ENCODE results near the gene PPAT.
"Not testable (repeated sequence)": the region's sequence is repeated elsewhere in the genome, so short reads cannot be mapped to it uniquely, and the experiment has no call there.

The PPAT gene

DNA sequence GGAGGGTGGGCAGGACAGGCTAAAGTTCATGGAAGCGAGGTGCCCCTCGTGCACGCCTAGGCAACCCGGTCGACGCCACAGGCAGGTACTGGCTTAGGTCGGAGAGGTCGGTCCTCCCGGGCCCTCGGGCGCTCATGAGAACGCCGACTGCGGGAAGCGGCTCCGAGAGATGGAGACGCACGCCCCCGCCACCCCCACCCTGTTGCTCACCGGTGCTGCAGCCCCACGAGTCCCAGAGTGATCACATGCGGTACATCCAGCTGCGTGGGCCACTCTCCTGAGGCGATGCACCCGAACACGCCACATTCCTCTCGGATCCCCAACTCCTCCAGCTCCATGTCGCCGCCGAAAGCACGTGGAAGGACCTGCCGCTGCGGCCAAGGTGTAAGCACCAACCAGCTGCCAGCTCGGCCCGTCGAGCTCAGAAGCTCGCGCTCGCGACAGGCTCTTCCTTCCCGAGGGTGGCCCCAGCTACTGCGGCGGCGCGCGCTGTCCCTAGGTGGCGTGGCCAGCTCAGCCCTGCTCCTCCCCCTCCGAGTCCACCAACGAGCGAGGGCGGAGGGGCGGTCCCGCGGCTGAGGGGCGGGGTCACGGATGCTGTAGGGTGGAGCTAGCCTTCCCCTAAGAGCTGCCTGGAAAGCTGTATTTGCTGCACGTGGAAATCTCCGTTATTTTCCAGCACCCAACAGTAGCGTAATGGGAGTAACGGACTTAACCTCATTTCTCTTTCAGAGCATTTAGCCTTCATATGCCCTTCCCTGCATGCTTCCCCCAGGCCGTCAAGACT, at the start of gene PPAT:
Gene PPAT (minus strand): TSS at position 476 of the 787 bp plus-strand sequence. CDS start 138 bp downstream, at position 338.
- DNase-seq: peak; percentile 94

DNA sequence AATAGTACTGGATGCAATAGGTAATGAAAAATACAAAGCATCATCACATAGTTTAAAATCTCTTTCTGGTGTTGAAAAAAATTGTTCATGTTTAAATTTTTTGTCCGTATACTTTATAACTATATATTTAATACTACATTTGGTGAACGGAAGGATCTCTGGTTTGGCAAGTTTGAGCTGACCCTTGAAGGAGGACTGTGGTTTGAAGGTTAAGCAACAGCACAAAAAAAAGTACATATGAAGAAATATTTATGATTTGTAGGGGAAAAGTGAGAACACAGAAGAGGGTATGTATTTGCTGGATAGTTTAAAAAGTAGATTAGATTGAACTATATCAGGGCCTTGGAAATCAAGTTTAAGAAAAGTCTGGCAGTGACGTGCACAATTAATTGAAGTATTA, 45.3 kb upstream of the PPAT start:
- no peak for DNase-seq

DNA sequence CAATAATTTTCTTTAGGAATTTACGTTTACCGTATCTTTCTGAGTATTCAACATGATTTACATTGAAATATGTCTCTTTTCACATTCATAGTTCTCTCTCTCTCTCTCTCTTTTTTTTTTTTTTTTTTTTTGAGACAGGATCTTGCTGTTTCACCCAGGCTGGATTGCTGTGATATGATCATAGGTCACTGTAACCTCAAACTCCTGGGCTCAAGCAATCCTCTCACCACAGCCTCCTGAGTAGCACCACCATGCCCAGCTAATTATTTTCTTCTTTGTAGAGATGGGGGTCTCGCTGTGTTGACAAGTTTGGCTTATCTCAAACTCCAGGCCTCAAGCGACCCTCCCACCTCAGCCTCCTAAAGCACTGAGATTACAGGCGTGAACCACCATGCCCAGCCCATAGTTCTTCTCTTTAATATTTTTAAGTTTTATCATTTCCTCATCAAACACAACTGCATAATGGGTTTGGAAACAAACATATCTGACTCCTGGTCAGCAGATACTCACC, 41.8 kb upstream of the PPAT start:
- DNase-seq: no peak

DNA sequence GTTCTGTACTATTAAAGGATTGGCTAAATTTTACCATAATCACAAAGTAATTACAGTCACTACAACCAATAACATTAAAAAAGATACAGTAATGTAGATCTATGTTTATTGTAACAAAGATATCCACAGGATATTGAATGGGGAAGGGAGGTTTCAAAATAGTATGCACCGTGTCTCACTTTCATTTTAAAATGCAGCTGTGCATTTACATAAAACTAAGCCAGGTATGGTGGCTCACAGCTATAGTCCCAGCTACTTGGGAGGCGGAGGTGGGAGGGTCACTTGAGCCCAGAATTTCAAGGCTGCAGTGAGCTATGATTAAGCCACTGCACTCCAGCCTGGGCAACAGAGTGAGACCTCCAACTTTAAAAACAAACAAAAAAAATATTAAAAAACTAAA, 40.5 kb upstream of the PPAT start:
- no peak for DNase-seq

DNA sequence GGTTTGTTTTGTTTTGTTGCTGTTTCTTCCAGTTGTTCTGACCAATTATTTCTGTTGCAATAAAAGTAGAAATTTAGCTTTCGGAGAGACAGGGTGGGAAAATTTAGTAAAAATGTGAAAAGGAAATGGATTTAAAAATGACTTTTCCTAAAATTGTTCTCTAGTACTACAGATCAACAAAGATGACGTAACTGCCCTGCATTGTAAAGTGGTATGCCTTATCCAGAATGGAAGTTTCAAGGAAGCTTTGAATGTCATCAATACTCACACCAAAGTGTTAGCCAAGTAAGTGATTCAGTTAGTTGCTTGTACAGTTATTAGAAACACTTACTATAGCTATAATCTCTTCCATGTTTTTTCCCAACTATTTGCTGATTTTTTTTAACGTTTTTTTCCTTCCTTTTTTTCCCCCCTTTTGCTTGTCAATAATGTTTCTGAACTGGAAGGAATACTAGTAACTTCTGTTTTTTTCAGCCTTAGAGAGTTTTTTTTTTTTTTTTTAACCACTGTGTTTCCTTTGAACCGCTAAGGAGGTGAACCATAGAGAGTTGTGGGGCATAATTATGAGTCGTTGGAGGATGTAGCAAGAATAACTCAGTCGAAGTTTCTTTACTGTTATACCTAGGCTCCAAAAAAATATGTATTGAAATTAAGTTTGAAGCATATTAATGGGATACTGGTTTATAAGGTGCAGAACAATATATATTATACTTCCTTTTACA, 34.2 kb upstream of the PPAT start:
- DNase-seq: no peak

DNA sequence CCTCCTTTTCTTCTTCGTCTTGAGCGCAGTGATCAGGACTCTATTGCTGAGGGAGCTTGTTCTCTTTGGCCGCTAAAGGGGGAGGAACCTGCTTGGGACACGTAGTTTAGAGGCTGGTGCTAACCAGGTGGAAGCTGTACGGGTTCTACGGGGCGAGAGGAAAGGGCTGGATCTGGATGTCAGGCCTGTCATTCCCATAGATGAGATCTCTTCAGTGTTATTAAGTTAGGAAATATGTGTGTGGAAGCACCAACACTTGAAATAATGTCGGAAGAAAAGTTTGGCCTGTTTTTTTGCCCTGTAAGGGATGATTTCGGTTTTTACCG, 32.6 kb upstream of the PPAT start:
- DNase-seq: no peak

DNA sequence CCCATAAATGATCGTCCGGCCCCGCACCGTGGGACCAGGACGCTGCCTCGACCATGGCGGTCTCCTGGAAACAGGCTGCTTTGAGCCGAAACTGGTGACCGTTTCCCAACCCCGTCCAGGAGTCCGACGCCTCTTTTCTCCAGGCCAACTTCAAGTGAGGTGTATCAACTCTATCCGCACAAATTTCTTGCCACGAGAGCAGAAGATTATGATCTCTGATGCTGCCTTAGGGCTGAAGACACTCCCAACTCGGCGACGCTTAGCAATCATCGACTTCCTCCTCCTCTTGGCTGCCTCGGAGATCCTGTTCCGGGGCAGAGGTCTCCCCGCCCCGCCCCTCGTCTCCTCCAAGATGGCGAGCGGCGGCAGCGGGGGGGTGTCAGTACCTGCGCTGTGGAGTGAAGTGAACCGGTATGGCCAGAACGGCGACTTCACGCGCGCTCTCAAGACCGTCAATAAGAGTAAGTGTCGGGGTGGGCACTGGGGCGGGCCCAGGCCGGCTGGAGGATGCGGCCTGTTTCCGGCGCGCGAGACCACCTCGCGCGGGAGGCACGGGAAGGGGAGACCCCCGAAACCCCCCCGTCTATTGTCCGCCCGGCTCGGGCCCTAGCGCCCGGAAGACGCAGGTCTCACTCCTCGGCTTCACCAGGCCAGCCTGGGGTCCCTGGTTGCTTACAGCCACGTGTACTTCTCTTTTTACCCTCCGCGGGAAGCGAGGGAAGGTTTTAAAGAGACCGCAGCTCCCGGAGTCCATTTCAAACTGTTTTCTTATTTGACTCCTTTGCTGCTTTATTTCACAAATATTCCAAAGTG, 32.1 kb upstream of the PPAT start, which contains the start of gene SRP72:
Gene SRP72 (plus strand): TSS at position 334 of the 813 bp plus-strand sequence. CDS start 19 bp downstream, at position 353.
- peak; percentile 84 for DNase-seq

DNA sequence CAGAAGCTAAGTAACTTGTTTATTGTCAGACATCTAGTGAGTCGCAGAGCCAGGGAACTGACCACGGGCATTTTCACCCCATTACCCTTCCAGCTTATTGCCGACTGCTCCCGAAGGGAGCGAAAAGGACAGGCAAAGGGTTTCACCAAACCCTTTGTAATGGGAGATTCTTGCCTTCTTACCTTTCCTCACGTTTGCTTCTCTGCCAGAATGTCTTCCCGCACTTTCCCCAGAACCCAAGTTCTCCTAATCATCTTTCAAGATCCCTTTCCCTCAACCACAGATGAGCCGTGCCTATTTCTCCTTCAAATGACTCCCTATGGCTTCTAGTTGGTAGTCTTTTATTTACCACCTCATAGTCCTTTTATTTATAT, 31.5 kb upstream of the PPAT start:
- DNase-seq: no peak

DNA sequence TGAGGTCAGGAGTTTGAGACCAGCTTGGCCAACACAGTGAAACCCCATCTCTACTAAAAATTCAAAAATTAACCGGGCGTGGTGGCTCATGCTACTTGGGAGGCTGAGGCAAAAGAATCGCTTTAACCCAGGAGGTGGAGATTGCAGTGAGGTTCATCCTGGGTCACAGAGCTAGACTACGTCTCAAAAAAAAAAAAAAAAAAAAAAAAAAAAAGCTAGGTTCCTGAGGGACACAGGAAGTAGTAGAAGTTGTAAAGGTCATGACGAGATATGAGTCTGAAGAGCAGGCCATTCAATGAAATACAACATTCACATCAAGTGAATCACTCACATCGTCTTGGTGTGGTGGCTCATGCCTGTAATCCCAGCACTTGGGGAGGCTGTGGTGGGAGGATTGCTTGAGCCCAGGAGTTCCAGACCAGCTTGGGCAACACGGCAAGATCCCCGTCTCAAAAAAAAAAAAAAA, 30.9 kb upstream of the PPAT start:
- DNase-seq: peak; percentile 8

DNA sequence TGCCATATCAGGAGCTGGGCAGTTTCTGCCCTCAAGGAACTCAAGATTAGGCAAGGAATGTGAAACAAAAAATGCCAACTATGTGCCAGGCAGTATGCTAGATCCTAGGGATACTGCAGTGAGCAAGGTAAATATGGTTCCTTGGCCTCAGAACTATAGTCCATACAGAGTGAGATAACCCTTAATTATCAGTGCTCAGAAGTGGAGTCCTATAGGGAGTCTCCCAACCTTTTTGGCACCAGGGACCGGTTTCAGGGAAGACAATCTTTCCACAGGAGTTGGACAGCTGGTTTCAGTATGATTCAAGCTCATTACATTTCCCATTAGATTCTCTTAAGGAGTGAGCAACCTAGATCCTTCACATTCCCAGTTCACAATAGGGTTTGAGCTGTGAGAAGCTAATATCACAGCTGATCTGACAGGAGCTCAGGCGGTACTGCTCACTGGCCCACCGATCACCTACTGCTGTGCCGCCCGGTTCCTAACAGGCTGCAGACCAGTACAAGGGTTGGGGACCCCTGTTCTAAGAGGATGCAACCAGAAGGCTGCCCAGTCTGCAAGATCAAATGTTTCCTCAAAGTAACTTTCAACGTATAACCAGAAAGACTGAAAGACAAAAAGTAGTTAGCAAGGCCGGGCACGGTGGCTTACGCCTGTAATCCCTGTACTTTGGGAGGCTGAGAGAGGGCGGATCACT, 30.3 kb upstream of the PPAT start:
- DNase-seq: no peak

DNA sequence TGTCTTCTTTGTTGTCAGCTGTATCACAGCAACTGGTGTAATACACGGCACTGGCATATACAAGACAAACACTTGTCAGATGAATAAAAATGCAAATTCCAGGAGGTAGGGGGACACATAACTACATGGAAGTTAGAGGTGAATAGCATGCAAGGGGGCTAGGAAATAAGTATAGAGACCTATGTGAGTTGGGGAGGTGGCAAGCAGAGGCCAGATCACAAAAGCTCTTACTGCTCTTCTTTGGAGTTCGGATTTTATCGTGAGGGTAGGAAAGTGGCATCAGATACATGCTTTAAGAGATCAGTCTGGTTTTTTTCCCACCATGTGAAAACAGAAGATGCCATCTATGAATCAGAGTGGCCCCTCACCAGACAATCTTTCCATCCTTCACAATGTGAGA, 29.2 kb upstream of the PPAT start:
- DNase-seq: no peak

DNA sequence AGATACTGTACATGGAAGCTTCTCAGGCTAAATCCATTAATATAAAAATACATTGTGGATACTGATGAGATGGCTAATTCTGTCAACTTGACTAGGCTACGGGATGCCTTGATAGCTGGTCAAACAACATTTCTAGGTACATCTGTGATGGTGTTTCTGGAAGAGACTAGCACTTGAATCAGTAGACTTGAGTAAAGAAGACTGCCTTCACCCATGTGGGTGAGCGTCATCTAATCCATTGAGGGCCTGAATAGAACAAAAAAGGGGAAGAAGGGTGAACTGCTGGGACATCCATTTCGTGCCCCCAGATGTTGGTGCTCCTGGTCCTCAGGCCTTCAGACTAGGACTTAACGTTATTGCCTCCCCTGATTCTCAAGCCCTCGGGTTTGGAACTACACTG, 28.3 kb upstream of the PPAT start:
- no peak for DNase-seq

DNA sequence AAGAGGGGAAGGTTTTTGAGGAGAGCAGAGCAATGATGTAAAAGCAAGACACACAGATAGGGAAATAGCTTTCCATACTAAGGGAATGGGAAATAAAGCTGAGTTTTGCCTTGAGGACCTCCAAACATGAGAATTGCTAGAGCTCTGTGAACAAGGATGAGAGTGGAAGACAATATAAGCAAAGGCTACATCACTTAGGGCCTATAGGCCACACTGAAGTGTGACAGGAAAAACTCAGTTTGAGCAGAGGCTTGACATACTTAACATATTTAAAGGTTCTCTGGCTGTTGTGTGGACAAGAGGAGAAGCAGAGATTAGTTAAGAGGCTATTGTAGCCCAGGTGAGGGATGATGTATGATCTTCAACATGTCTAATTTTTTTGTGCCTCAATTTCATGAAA, 26.7 kb upstream of the PPAT start:
- DNase-seq: no peak

DNA sequence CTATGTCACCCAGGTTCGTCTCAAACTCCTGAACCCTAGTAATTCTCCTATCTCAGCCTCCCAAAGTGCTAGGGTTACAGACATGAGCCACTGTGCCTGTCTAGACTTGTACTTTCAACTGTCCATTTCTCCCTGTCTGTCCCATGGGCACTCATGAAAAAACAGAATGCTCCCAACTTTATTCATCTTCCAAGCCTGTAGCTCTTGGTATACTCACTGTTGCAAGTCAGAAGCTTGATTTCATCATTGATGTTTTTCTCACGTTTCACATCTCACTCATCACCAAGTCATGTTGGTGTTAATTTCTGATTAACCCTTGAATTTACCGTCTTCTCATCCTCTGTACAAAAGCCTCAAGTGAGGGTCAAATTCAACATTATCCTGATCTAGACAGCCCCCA, 24.7 kb upstream of the PPAT start:
- no peak for DNase-seq

DNA sequence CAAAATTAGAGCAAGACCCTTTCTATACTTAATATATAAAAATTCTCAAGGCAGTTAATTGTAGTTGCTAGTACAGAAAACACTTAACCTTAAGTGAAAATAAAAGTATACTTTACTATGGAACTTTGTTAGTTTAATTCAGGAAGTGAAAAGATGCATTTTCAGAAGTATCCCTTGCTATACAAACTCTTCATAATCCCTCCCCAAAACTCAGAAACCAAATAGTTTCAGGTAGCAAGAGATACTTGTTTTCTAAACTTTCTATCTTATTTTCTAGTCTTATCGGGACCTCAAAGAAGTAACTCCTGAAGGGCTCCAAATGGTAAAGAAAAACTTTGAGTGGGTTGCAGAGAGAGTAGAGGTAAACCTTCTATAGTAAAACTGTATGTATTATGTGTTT, 14.9 kb upstream of the PPAT start:
- DNase-seq: no peak

DNA sequence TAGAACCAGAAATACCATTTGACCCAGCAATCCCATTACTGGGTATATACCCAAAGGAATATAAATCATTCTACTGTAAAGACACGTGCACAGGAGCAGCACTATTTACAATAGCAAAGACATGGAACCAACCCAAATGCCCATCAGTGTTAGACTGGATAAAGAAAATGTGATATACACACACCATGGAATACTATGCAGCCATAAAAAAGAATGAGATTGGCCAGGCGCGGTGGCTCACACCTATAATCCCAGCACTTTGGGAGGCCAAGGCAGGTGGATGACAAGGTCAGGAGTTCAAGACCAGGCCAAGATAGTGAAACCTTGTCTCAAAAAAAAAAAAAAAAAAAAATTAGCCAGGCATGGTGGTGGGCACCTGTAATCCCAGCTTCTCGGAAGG, 14.1 kb upstream of the PPAT start:
- not testable (repeated sequence) for DNase-seq

DNA sequence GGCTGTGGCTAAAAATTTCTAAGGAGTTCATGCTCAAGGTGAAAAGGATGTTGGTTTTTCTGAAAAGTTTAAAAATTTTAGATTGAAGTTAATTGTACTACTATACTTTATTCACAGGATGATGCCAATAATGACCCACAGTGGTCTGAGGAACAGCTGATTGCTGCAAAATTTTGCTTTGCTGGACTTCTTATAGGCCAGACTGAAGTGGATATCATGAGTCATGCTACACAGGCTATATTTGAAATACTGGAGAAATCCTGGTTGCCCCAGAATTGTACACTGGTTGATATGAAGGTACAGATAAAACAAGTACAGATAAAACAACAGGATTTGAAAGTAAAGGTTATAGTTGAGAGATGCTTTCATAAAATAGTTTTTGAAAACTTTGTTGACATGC, 12.9 kb upstream of the PPAT start:
- DNase-seq: no peak

DNA sequence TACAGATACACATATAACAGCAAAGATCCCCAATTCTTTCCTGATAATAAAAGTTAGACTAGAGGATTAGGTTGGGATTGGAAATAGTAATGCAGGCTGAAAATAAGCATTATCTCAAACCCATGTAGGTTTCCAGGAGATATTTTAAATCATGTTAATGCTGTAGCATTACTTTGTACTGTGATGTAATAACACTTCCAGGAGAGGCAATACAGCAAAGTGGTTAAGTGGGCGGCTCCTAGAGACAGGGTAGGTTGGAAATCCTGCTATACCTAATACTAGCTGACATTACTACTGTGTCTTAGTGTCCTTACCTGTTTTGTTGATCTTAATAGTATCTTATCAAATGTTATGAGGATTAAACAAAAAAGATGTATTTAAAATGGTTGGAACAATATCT, 10.3 kb upstream of the PPAT start:
- DNase-seq: no peak

DNA sequence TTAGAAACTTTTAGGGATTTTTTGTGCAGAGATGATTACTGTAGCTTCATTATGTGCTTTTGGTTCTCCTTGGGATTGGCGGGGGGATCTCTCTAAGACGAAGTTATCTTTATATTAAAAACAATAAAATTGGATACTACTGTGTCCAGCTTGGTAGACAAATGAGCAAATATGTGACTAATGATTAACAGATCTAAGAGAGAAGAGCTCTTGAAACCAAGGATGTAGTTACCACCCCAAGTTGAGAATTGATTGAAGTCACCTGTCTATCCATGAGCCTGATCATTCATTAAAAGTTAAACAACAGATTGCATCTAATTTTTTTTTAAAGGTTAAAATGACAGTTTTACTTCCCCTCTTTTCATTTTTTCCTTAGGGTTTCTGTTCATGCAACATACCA, 9.3 kb upstream of the PPAT start:
- DNase-seq: no peak

DNA sequence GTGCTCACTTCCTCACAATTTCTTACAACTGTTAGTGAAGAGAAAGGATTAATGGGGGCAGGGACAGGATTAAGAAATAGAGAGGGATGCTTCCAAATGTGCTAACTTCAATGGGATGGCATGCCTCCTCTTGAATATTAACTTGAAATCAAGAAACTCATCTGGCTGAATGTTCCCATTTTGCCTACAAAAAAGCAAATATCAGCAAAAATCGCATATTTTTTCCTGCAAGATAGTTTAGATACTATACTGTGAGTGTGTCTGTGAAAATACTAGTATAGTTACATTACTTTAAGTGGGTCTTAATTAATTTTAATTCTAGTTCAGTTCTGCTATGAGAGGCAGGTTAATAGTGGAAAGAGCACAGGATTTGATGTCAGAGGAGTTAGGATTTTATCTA, 5.6 kb upstream of the PPAT start:
- no peak for DNase-seq

DNA sequence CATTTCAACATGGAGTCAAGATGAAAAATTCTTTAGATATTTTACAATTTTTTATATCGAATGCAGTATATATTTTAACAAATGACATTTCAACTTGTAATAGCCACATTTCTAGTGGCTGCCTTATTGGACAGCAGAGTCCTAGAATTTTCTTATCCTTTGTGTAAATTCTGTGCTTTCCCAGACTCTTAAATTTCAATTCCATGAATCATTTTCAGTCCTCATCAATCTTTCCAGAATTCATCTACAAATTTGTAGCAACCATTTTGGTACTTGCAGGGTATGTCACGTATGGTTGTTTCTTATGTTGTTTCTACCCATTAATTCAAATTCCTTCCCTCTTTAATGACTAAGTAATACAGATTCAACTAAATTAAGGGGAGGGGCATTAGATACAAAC, 3.4 kb upstream of the PPAT start:
- no peak for DNase-seq

DNA sequence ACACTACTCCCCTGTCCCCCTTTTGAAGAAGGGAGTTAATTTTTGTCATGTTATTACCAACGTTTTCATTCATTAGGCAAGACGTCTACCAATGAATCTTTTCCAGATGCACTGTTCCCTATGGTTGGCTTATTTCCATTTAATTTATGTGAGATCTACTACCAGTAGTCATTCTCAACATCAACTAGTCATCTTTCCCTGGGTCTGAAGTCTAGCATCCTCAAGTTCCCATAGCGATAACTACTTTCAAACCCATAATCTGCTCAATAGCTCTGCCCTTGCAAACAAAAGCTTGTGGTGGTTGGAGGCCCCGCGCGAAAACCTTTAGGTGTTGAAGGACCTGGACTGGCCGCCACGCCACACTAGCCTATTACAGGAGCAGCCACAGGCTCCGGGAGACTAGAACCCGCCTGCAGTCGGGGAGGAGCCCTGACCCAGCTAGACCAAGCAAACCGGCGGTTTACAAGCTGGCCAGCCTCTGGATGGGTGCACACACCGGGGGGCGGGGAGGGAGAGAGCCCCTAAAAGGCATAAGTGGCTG, 746 bp downstream of the PPAT start:
- peak; percentile 46 for DNase-seq

DNA sequence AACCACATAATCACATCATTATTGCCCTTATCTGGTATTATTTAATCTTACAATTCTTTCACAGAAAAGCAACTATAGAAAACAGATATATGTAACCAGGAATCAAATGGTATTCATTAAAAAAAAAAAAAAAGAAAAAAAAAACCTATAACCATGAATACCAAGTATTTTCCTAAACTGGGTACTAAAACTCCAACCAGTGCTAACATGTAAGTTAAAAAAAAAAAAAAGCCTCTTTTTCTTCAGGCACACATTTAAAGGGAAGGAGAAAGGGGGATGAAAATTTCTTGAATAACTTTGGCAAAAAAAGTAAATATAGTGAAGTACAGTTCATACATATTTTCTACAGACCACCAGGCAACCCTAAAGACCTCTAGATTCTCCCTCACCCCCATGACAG, 2.1 kb downstream of the PPAT start:
- DNase-seq: no peak
